NCI-H1417 (cell line): ENCODE data around the gene SNX1.

Source experiments
- DNase-seq, 3 experiments: peaks; one replicate each; lab custom pipeline; 2025; lab: John Stamatoyannopoulos, UW

The SNX1 gene

DNA sequence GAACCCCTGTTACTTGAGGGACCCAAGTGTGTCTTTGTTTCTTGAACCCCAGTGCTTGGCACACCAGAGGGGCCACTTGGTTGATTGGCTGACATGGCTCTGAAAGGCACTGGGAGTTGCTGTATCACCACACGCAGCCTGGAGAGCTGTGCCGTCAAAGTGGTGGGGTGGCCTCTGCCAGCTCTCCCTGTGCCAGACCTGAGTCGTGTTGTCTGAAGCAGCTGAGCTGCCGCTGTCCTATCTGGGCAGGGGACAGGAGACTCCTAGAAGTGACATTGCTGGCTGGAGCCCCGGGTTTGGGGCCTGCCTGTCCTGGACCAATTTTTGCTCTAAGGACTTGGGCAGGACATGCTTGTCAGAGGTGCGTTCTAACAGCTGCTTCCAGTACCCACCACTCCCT is 50.3 kb downstream of the SNX1 start:
- DNase-seq, result no peak

DNA sequence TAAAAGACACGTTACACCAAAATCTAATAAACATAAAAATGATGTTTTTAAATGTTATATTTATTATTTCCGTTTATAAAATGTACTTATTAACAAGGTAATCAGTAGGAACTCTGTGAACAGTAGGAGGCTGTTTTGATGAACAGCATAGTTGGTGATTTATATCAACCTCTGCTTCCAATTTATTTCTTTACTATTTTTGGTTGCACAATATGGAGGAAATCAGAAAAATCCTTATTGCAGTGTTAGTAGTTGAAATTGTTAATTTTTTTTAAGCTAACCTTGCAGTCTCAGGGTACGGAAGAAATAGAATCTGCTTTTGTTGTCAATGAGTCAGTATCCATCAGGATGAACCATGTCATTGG is 50.7 kb downstream of the SNX1 start:
- no peak for DNase-seq

- DNase-seq, result no peak
These were observed 51.3 kb downstream of the SNX1 start for GRCh38 chr15:64146885-64147681.

DNA sequence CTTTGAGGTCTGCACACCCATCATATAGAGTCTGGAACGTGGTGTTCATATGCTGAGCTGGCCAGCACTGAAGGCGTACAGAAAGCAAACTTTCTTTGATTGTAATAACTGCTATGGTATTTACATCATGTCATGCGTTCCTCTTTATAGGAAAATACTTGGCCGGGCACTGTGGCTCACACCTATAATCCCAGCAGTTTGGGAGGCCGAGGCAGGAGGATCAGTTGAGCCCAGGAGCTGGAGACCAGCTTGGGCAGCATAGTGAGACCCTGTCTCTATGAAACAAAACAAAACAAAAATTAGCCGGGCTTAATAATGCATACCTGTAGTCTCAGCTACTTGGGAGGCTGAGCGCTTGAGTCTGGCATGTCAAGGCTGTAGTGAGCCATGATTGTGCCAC is 52.4 kb downstream of the SNX1 start:
- no peak for DNase-seq

- DNase-seq, result no peak
These were observed 52.8 kb downstream of the SNX1 start for GRCh38 chr15:64148581-64148980.

DNA sequence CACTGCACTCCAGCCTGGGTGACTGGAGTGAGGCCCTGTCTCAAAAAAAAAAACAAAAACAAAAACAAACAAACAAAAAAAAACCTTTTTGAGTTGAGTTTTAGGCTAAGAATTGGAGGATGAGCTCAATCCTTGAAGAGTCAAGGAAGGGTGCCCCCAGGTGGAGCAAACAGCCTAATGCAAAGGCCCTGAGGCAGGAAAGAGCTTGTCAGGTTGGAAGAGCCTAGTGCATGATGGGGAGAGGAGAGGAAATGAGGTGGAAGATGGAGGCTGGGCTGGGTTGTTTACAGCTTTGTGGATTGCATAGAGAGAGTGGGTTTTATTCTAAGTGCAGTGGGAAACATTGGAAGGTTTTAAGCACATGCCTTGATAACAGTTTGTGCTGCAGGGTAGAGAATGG is 53.6 kb downstream of the SNX1 start:
- peak in 1 of 3 experiments; percentile 18 for DNase-seq

DNA sequence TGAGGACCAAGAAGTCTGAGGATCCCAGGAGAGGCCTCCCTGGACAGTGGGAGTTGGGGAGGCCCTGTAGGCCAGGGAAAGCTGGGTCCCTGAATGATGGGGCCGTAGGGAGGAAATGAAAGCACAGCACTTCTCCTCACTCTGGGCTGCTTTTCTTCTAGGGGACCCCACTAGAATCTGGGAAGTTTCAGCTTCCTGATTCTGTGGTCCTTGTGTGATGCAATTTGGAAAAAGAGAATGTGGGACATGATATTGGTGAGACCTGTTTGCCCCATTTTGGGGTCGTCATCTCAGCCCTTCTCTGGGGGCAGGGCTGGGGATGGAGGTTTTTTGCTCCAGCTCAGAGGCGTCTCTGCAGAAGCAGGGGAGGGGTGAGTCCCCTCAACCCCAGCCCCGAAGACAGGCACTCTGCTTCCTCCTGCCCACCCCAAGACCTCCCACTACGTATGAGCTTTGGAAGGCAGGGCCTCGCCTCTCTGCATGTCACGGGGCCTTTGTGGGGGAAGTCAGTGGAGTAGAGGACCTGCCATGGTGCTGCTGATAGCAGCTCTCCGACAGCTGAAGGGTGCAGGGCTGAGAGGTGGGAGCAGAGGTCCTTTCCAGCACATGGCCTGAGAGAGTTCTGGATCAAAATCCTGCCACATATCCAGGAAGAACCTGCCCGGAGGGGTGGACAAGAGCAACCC is 54.3 kb downstream of the SNX1 start:
- DNase-seq, result no peak

GRCh38 chr15:64151727-64152506 is 56.1 kb downstream of the SNX1 start, which contains the start of gene SNX22:
Gene SNX22, plus strand, starts transcription at chr15:64151731. Its CDS starts 45 bp downstream, at chr15:64151776.
- DNase-seq, result peak in 2 of 3 experiments; percentile 83 to 88

- DNase-seq, result peak in 2 of 3 experiments; percentile 39 to 71
These were observed 57.0 kb downstream of the SNX1 start for GRCh38 chr15:64152507-64153387.

DNA sequence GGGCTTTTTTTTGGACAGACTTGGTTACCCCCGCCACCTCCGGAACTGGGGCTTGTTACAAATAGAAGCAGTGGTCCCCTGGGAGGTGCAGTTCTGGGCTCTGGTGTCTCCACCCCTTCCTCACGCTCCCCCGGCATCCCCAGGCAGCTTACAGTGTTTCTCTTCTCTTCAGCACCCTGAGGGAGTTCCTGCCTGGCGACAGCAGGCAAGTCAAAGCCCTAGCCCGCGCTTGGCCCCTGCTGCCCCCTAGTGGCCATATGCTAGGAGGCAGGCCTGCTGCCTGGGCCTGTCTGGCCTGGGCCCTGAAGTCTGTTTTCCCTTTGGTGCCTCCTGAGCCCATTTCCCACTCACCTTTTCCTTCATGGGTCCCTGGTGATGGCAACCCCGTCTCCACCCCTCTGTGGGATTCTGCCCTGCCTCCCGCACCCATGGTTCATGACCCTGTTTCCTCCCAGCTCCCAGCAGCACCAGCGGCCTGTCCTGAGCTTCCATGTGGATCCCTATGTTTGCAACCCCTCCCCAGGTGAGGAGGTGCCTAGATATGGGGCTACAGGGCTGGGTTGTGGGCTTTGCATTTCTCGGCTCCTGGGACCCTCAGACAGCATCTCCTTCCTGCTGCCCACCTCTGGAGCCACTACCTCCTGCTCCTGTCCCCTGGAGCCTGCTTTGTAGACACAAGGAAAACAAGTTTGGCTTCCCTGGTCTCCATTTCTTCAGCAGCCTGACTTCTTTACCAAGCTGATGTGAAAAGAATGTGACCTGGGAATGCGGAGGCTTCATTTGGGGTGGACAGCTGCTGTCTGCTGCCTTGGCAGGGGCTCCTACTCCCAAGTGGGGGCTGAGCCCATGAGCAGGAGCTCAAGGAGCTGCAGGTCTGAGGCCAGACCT is 57.9 kb downstream of the SNX1 start:
- peak; percentile 66 to 91 (median 80) for DNase-seq

DNA sequence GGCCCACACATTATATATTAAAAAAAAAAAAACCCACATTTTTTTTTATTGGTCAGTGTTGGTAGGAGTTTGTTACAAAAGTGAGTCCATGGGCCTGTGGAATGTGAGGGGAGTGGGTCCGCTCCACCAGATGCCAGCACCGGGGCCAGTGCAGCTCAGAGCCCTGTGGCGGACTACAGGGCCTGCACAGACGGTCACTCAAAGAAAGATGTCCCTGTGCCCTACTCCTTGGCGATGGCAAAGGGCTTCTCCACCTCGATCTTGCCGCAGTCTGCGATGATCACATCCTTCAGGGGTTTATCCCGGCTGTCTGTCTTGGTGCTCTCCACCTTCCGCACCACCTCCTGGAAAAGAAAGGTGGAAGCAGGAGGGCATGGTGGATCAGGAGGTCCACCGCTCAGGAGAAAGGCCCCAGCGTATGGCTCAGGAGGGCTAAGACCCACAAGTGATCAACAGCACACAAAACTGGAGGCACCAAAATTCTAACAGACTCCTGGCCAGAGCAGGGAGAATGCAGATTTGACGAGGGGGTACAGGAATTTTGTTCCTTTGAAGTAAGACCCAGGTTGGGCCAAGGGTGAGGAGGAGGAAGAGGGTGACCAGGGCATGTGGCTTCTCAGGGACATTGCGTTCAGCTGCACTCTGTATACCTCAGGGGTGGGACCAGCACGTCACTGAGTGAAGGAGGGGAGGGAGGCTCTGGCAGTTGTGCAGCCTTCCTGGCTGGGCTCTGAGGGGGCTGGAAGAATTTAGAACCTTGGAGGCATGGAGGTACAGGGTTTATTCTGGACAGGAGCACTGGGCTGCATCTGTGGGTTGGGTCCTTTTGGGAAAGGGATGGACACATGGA is 60.2 kb downstream of the SNX1 start:
- DNase-seq, result peak in 1 of 3 experiments; percentile 12

DNA sequence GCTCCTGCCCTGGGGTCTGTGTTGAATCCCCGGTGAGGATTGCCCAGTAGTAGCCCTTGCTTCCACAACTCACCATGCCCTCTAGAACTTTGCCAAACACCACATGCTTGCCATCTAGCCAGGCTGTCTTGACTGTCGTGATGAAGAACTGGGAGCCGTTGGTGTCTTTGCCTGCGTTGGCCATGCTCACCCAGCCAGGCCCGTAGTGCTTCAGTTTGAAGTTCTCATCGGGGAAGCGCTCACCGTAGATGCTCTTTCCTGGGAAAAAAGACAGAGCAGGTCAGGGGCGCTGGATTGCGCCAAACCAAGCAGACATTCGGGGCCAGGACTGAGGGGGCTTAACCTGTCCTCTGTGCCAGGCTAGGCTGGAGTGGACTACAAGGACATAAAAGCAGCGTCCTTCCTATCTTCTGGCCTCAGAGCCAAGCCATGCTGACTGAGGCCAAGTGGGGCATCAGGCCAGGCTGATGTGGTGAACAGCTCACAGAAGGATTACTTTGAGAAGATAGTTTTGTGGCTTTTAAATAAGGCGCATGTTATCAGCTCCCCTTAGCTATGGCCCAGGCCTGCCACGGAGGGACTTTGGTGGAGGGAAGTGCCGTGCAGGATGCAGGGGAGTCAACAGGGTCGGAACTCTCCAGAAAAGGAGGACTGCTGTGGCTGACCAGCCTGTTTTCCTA is 61.0 kb downstream of the SNX1 start:
- peak in 1 of 3 experiments; percentile 14 for DNase-seq

DNA sequence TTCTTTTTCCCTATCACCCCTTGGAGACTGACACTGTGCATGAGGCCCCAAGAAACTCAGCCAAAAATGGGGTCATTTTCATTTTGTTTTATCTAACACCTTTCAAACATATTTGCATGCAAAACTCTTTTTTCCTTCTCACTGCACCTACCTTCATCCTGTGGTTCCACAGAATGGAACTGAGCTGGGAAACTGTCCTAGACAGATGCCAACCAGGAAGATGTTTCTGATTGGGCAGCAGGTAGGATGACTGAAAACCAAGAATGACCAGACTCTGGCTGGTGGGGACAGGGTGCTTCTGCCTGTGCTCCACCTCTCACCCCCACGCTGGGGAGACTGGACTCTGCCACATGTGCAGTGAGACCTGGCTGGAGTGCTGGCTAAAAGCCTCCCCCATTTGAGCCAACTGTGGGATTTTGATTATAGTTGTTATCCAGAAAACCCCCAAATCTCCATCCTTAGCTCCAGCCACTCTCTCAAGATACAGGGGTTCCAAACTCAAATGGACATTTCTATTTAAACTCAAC is 61.9 kb downstream of the SNX1 start:
- no peak for DNase-seq

GRCh38 chr15:64158363-64159134 is 62.8 kb downstream of the SNX1 start:
- no peak for DNase-seq

DNA sequence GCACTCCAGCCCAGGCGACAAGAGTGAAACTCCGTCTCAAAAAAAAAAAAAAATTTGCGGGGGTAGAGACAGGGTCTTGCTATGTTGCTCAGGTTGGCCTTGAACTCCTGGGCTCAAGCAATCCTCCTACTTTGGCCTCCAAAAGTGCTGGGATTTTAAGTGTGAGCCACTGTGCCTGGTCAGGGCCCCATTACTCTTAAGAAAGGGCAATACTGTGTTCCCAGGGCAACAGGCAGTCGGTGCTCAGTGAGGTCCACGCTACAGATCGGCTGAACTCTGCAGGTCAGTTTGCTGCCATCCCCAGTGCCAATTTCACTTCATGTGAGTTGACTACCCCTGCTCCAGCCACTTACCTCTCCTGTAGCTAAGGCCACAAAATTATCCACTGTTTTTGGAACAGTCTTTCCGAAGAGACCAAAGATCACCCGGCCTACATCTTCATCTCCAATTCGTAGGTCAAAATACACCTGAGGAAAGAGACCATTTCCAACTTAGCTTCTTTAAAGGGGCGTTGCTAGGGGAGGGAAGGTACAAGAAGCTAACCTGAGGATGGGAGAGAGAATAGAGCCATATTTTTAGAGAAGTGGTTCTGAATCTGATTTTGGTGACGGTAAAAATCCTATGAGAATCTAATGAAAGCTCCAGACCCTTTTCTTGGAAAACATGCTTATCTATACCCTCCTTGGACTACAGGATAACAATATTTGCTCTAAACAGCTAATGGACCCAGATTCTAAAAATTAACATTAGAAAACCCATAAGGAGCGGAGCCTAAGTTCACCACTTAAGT is 66.1 kb downstream of the SNX1 start:
- no peak for DNase-seq

GRCh38 chr15:64162478-64162868 is 66.7 kb downstream of the SNX1 start:
- DNase-seq, result no peak
